NK-92 (cell line): ENCODE results near the gene TJP1.
"Not testable (repeated sequence)": the region's sequence is repeated elsewhere in the genome, so short reads cannot be mapped to it uniquely, and the experiment has no call there.

Experiments used
- DNase-seq: peaks from one replicate; lab custom pipeline; 2025; ENCODE audit not compliant: unreplicated experiment; lab: John Stamatoyannopoulos, UW

The TJP1 gene

DNA sequence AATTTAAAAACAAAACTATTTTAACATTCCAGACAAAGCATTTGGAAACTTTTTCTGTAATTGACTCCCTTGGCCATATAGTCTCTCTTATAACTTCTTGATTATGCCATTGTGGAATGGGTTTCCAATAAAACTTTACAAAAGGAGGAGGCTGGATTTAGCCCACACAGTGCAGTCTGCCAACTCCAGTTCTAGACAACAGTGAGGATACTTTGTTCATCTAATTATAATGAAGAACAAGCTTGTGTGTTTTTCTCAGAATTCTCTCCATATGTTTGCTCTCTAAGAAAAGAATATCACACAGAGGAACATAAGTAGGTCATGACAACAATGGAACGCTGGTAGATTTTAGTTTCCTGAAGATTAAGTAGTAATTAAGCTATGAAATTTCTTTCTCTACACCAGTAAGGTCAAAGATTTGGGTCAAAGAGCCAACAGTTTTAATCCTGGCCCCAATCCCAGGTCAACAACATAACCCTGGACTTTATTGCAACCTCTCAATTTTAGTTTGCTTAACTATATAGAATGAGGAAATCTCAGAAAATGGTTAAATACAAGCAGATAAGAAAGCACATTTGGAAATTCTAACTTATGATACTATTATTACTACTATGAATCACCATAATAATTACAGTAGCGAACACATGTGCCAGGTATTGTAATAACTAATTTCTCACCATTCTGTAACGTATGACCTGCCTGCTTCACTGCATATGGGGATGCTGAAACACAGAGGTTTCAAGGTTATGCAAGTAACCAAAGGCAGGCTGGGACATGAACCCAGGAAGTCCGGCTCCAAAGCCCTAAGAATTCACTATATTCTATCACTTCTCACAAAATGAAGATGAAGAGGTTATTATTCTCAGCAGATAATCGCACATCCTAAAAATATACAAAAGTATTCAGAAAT, 65.7 kb downstream of the TJP1 start:
- no peak for DNase-seq

DNA sequence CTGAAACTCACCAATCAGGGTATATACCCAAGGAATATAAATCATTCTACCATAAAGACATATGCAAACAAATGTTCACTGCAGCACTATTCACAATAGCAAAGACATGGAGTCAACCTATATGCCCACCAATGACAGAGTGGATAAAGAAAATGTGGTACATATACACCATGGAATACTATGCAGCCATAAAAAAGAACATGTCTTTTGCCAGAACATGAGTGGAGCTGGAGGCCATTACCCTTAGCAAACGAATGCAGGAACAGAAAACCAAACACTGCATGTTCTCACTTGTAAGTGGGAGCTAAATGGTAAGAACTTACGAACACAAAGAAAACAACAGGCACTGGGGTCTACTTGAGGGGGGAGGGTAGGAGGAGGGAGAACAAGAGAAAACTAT, 68.3 kb downstream of the TJP1 start:
- DNase-seq, result not testable (repeated sequence)

DNA sequence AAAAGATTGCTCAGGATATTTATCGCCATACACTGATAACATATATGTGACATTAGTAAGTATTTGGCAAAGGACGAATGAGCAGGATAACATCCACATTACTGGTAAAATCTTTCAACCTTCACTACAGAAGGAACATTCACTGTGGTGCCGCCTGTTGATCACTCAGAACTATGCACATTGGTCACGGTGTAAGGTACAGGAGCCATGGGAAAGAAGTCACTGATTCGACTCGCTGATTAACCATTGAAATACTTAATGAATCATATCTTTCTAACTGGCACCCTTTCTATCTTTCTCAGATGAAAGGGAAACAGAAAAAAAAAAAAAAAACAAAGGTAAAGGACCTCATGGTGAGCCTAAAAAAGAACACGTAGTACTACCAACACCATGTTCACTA, 68.8 kb downstream of the TJP1 start:
- no peak for DNase-seq

DNA sequence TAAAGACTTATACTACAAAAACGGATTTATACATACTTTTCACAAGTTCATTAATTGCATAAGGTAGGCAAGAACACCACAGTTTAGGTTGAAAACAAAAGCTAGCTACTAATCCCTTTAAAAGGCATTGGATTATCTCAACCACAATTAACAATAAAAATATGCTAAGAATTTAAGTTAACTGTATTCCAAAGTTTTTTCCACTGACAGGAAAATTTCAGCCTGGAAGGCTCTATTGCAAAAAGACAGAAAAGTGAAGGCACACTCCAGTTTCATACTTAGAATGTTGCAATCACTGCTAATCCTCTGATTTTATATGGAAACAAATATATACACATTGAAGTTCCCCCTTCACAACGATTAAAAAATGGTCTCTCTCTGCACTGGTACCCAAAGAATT, 71.5 kb downstream of the TJP1 start:
- no peak for DNase-seq

DNA sequence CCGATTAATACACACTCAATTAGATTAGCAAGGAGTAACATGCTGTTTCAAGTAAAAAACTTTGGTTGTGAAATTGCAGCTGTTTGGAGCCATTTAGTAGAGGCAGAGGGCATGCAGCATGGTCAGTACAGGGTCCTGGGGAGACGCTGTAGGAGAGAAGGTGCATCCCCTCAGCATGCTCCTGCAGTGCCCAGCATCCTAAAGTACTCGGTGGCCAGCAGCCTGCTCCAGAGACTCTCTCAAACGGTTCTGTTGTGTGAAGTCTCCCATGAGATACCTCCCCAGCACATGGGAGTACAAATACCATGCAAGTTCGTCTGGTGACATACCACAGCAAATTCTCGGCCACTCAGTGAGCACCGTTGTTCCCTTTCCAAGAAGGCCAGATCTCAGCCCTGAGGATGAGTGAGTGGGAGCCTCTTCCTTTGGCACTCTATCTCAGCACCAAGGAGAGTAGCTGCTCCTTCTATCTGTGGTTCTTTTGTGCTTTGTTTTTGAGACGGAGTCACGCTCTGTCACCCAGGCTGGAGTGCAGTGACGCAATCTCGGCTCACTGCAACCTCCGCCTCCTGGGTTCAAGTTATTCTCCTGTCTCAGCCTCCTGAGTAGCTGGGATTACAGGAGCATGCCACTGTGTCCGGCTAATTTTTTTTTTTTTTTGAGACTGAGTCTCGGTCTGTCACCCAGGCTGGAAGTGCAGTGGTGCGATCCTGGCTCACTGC, 72.7 kb downstream of the TJP1 start:
- no peak for DNase-seq

DNA sequence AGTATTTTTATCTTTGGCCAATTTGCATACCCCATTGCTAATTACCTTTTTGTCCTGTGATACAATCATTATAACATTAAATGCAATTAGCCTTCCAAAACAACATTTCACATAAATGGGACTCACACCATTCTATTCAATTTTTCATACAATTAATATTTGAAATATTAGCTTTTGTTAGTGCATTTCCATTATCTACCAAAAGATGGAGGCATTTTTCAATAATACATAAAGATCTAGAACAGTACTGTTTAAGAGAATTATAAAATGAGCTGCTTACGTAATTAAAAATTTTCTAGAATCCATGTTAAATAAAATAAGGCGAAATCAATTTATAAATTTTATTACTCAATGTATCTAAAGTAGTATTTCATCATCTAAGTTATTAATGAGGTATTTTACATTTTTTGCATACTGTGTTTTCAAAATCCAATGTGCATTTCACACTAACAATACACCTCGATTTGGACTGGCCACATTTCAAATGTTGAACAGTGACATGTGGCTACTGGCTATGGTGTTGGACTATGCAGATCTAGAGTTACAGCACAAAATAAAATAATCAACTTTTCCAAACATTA, 74.3 kb downstream of the TJP1 start:
- DNase-seq, result no peak

DNA sequence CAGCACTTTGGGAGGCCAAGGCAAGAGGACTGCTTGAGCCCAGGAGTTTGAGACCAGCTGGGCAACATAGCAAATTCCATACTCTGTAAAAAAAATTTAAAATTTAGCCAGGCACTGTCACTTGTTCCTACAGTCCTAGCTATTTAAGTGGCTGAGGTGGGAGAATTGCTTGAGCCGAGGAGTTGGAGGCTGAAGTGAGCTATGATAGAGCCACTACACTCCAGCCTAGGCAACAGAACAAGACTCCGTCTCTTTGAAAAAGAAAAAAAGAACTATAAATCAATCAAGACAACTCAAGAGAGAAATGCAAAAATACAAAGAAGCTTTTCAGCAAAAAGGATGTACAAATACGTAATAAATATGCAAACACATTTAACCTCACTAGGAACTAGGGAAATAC, 78.8 kb downstream of the TJP1 start:
- DNase-seq, result no peak

DNA sequence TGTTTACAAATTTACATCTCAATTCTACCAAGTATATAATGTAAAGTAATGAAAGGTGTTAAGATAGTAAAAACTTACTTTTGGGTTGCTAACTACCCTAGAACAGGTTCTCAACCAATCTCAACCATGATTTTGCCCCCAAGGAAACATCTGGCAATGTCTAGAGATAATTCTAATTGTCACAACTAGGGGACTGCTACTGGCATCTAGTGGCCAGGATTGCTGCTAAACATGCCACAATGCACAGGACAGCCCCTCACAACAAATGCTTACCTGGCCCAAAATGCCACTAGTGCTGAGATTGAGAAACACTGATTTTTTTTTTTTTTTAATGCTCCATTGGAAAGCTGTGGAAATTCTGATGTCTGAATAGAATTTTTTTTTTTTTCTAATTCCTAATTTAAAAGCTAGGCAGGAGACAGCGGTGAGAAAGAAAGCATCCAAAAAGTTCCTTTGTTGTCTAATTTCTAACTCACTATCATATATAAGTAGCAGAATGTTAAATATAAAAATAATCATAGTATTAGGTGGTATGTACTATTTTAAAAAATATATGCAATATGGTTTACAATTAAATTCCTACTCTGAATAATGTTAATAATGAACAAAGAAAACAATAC, 81.5 kb downstream of the TJP1 start:
- DNase-seq, result no peak

DNA sequence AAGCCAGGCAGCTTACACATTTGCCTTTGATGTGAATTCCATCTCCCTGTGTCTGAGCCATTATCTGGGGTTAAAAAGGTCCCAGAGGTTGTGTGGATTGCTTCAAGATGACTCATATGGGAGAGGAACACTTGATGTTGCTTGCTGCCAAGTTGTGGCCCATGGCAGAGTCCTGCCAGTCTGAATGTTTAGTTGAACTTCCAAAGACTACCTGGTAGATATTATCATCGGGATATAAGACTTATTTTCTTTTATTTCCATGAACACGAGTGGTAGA, 85.6 kb downstream of the TJP1 start:
- DNase-seq, result no peak

DNA sequence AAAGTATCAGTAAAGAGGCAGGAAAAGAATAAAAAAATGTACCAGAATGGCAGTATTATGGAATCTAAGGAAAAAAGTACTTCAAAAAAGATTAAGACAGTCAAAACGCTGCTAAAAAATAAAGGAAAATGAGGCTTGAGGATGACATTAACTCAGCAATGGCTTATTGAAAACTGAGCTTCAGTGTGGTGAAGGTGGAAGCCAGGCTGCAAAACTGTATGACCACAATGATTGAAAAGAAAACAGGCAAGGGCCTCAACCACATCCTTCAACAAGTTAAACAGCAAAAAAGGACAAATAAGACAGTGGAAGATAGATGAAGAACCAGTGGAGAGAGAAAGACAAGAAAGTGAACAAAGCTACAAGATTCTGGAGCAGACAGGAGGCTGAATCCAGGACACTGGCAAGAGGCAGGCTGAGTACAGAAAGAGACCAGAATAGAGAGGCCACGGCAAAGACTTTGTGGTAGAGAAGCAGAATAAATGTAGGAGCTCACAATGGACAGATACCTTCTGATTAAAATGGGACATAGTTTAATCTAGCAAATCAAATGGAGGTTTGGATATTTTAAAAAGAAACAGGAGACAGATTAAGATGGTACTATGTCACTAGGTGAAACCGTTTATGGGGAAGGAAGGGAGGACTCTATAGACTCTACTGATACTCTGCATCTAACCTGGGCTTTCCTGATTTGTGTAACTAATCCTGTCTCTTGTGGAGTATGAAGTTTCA, 86.1 kb downstream of the TJP1 start:
- no peak for DNase-seq

DNA sequence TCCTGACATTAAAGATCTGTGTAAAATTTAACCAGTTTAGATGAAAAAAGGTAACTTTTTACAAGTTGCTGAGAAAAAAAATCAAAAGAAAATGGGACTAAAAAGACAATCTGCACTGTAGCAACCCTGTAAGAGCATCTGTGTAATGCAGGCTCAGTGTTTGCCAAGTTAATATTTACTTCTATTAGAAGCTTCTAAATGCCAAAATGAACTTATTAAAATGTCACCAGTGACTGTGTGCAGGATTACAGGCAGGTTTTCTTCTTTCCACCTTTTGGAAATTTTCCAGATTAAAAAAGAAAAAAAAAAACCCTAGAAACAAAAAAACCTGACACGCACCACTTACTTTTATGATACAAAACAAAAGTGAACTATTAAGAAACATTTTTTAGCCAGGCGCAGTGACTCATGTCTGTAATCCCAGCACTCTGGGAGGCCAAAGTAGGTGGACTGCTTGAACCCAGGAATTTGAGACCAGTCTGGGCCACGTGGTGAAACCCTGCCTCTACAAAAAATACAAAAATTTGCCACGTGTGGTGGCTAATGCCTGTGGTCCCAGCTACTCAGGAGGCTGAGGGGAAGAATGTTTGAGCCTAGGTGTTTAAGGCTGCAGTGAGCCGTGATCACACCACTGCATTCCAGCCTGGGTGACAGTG, 87.2 kb downstream of the TJP1 start:
- no peak for DNase-seq

DNA sequence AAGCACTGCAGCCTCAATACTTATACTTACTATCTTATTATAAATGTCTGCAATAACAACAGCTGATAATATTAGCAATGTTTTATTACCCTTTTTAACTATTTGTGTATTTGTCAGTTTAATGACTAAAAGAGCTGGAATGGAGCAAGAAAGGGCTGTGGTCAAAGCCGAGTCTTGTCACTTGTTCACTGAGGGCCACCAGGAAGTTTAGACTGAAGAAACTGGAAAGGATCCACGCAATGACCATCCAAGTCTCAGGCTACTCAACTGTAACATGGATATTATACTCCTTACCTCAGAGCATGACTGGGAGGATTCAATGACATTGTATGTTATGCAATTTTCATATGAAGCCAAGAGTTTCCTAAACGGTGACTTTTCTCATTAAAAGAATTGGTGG, 90.4 kb downstream of the TJP1 start:
- DNase-seq, result no peak

DNA sequence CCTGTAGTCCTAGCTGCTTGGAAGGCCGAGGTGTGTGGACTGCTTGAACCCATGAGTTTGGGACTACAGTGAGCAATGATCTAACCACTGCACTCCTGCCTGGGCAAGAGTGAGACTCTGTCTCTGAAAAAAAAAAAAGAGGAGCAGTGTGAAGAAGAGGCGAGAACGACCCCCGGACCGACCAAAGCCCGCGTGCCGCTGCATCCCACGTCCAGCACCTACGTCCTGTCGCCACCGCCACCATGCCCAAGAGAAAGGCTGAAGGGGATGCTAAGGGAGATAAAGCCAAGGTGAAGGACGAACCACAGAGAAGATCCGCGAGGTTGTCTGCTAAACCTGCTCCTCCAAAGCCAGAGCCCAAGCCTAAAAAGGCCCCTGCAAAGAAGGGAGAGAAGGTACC, 91.8 kb downstream of the TJP1 start:
- not testable (repeated sequence) for DNase-seq

DNA sequence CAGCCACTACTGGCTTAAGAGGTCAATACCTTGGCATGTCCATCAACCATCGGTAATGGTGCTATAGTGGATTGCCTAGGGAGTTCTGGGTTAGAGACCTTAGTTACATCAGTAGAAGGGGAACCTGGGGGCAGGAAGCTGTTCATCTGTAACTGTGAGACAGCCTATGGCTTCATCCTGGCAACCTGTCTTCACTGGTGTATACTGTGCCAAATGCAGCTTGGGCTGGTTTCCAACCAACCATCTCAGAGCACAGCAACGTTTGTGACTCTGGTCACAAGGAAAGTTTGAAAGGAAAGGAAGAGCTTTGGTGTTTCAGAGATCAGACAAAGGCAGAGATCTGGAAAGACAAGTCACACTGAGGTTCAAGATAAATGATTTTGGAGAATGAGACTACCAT, 93.8 kb downstream of the TJP1 start:
- DNase-seq, result no peak

DNA sequence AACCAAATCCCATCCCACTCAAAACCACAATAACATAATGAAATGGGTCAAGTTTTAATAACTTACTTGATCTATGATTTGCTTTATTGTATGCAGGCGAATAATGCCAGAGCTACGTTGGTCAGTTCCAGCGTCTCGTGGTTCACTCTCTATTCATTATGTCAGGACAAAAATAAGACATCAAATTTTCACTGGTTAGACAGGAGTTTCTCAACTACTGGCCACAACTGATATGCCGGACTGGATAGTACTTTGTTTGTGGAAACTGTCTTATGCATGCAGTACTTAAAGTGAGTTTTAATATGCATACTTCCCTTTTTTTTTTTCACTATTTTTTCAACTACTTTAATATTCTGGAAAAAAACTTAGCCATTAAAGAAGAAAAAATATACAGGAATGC, 94.4 kb downstream of the TJP1 start:
- DNase-seq, result no peak

DNA sequence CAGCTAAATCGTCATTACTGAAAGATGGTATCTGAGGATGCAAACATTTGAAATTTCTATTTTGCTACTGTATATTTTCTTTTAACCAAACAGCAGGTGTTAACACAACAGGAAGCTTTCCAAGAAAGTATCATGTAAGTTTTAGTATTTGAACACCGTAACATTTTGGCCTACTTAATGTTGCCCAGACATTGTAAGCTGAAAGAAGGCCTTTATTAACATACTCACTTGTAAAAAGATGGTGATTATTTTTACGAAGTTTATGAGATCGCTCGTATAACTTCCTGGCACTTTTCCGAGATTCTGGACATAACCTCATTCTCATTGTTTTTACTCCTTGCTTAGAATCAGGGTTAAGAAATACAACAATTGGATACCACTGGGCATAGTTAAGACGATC, 95.7 kb downstream of the TJP1 start:
- no peak for DNase-seq

DNA sequence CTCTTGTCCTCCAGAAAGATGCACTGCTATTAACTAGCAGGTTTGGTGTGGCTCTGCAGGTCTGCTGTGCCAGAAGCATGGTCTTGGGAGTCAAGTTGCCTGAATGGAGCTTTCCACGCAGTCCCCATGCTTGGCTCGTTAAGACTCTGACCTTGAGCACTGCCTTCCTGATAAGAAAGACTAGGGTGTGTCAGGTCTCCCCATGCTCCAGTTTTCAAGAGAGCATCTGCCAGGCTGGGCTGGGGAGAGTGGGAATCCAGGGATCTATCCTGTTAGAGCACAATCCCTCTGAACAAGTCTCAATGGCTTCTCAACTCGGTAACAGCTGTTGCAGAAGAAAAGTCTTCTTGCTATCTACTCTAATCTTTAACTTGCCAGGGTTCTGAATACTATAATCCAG, 98.2 kb downstream of the TJP1 start:
- no peak for DNase-seq

DNA sequence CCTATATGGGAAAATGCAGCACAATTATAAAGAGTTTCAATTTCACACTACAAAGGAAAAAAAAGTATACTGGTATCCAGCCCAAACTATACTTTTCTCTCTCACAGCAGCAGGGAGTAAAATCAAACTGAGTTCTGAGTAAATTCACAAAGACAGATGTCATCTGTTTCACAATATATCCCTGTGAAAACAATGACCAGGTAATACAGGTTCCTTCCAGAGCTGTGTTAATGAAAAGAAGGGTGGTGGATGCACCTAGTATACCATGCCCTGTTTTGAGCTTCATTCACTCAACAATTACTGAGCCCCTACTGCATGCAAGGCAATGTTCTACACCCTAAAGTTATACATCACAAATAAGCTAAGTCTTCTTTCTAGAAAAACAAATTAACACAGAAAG, 108.5 kb downstream of the TJP1 start:
- DNase-seq, result no peak

DNA sequence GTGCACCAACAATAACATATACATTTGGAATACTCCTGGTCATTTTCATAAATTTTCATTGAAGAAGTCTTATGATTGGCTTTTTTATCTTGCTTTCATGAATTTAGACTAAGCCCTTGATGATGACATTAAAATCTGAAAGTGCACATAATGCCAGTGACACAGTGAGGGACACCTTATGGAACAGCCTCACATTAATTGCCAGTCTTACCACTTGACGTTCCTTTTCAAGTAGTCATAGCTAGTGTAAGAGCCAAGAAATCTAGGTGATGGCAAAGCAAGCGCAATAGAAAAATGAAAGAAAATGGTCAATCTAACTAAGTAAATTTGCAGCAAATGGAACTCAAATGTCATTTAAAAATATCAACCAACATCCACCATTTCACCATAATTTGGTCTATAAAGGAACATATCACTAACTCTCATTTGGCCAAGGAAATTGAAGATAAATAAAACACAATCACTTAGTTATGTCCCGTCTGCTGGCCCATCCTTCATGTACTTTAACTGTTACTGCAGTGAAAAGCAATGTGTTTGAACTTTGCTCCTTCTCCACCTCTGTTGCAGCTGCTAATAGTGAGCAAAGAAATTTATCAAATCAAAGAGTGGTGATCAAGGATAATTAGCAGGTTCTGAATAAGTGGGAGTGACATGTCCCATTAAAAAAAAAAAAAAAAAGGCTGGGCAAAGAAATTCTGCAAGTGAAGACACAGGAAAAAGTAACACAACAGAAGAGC, 110.0 kb downstream of the TJP1 start:
- no peak for DNase-seq

DNA sequence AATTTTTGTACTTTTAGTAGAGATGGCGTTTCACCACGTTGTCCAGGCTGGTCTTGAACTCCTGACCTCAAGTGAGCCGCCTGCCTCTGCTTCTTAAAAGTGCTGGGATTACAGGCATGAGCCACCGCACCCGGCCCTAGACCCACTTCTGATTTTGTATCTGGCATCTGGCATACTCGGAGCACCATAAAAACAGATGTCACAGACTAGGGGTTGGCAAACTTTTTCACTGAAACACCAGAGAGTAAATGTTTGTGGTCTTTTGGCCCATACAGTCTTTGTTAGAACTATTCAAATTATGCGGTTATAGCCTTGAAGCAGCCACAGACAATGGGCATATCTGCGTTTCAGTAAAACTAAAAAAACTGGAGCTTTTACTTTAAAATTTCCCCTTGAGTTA, 110.7 kb downstream of the TJP1 start:
- DNase-seq, result no peak
